ENCODE data around the gene METTL3.
"Not testable (repeated sequence)": the region's sequence is repeated elsewhere in the genome, so short reads cannot be mapped to it uniquely, and the experiment has no call there.

The METTL3 gene
- total RNA-seq = 14.5 to 51.7 (median 39.0) reads per million in 18 experiments

DNA sequence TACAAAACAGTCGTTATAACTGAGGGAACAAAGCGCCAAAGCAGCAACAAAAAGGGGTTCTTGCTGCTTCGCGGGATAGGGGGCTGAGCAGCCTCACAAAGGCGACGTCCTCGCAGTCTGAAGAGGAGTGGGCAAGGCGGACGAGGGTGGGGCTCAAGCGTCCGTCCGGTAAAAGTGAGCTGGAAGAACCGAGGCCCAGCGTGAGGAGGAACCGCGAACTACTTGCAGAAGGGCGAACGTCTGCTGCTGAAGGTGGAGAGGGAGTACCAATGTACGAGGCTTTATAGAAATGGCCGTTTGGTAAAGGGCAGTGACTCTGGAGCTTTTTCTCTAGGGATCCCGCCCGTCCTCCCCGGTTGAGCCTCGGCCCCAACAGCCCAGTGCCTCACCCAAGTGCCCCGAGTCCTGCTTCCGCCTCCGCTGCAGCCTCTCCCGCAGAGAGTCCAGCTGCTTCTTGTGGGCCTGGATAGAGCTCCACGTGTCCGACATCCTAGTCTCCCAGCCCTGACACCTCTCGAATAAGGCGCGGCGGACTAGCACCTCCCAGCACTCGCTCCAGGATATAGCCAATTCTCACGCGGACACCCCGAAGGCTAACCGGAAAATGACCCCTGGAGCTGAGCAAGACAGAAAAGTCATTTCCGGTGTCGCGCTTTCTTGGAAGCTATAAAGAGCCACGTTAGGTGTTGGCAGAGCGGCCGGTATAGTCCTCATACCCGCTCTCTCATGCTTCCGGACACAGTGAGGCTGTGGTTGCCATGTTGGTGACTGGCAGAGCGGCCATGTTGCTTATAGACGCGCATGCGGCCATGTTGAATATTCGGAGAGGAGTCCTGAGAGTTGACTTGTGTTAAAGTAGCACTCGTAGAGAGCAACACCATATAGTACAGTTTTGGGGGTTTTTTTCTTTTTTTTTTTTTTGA is at the start of gene METTL3:
TSS of gene METTL3 (minus strand) at position 606 of the 923 bp plus-strand sequence. CDS start at position 489, 117 bp downstream.
- DNase-seq = peak; percentile 99

DNA sequence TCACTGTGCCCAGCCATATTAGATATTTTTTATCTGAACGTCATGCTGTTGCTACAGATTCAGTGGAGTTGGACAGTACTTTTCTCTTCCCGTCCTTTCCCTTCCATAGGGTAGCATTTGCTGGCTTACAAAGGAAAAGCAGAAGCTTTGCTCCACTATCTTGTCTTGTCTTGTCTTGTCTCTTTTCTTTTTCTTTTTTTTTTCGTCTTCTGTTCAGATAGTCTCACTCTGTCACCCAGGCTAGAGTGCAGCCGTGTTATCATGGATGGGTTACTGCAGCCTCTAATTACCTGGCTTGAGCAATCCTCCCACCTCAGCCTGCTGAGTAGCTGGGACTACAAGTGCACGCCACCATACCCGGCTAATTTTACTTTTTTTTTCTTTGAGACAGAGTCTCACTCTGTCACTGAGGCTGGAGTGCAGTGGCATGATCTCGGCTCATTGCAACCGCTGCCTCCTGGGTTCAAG is 47.6 kb upstream of the METTL3 start:
- no peak for DNase-seq

DNA sequence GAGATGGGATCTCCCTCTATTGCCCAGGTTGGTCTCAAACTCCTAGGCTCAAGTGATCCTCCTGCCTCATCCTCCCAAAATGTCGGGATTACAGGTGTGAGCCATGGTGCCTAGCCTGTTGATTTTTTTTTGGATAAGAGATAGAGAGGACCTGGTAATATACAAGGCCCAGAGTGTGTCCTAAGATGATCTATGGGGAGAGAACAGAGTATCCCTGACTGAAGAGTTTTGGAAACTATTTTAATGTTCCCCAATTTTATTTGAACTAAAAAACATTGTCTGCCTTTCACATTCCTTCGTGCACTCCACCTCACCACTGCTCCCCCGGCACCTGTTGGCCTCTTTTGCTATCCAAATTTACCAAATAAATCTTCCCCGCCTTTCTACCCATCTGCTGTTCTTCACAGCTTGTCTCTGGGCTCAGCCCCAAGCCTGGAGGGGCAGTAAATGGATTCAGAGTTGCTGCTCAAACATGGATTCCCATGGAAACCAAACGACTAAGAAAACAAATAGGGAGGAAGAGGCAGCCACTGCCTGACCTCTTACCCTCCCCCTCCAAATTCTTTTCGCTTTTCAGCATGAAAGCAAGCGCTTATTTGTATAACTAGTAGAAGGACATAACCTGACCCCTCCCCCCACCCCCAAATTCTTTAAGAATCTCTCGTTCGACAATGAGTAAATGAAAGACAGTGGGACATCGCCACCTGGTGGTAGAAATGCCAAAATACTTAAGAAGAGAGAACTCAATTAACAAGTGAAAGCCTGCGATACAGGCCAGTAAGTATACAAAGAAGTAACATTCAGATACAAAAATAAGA is 46.2 kb upstream of the METTL3 start:
- DNase-seq = peak; percentile 79 to 81

DNA sequence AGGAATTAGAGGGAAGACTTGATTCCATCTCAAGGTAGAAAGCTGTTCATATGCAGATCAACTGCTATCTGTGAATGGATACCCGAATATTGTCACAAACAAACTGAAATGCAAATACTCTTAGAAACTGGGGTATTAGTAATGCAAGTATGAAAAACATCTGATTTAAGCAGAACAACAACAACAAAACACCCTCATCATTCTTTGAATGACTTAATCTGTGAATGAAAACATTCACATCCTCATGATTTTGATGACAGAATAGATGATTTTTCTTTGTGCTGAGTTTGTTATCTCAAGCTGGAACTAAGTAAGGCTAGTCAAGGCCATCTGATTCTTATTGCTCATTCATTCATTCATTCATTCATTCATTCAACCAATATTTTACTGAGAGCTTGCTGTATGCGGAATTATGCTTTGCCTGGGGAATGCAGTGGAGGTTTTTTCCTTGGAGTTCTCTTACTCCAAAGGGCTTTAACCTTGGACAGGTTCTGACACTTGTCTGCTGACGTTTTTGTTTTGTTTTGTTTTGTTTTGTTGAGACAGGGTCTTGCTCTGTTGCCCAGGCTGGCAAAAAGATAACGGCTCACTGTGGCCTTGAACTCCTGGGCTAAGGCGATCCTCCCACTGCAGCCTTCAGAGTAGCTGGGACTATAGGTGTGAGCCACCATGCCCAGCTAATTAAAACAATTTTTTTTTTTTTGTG is 45.4 kb upstream of the METTL3 start:
- no peak for DNase-seq

DNA sequence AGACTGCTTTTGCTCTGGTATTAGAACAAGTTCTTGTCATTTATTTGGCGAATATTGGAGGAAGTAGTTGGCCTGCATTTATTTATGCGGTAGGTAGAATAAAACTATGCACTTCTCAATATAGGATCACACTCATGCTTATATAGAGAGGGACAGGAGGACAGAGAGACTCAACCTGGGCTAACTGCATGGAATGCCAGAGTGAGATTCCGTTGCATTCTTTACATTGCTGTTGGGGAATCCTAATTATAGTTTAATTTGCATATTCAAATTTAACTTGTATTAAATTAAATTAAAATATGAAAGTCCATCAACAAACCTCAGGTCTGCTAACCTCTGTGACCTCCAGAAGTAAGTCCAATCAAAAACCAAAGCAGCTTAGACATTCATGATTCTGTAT is 42.1 kb upstream of the METTL3 start:
- no peak for DNase-seq

DNA sequence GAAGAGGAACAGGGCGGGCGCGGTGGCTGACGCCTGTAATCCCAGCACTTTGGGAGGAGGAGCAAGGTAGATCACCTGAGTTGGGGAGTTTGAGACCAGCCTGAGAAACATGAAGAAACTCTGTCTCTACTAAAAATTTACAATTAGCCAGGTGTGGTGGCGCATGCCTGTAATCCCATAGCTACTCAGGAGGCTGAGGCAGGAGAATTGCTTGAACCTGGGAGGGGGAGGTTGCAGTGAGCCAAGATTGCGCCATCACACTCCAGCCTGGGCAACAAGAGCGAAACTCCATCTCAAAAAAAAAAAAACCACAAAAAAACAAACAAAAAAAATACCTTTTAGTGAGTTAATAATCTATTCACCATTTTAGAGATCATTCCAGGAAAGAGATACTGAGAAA is 33.4 kb upstream of the METTL3 start:
- not testable (repeated sequence) for DNase-seq

DNA sequence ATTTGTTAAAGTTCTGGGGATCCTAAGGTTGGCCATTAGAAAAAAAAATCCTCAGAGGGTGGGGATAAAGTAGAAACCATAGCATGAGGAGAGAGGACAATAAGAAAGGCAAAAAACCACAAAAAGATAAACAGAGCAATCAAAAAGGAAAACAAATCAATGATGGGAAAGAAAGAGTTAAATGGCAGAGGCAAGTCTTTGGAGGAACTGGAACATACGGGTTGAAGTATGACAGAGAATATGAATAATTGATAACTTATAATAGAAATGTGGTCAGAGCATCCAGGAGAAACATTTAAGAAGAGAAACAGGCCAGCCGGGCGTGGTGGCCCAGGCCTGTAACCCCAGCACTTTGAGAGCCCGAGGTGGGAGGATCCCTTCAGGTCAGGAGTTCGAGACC is 32.8 kb upstream of the METTL3 start:
- DNase-seq = no peak

DNA sequence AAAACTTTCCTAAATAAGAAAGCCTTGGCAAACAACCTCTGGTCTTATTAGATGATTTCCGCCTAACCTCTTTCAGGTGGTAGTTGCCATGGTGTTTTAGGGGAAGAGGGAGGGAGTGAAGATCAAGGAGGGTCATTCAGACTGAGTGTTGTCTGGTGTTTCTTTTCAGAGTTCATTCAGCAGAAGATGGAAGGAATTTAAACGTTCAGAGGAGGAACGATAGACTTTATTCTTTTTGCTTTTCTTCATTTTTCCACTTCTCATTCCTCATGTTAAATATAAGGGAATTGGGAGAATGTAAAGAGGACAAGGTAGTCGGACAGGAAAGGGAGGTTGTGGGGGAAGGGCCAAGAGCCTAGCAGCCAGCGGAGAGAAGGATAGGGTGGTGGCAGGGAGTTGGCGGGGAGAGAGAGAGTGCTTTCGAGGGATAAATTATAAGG is 32.4 kb upstream of the METTL3 start:
- no peak for DNase-seq

DNA sequence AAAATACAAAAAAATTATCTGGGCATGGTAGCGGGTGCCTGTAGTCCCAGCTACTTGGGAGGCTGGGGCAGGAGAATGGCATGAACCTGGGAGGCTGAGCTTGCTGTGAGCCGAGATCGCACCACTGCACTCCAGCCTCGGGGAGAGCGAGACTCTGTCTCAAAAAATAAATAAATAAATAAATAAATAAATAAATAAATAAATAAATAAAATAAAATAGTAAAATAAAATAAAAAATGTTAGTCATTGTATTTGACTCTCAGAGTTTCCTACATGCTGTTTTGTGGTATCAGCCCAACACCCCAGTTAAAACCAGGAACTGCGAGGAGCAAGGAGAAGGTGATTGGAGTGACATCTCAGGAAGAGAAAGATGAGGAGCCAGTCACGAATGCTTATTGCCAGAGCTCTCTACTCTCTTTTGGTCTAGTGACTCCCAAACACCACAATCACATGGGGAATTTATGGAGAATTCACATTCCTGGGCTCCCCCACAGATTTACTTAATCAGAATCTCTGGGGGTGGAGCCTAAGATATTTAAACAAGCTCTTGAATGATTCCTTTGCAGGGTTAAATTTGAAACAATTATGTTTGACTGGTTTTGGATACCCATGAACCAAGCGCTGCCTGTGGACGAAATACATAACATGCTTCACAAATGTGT is 30.4 kb upstream of the METTL3 start:
- no peak for DNase-seq

DNA sequence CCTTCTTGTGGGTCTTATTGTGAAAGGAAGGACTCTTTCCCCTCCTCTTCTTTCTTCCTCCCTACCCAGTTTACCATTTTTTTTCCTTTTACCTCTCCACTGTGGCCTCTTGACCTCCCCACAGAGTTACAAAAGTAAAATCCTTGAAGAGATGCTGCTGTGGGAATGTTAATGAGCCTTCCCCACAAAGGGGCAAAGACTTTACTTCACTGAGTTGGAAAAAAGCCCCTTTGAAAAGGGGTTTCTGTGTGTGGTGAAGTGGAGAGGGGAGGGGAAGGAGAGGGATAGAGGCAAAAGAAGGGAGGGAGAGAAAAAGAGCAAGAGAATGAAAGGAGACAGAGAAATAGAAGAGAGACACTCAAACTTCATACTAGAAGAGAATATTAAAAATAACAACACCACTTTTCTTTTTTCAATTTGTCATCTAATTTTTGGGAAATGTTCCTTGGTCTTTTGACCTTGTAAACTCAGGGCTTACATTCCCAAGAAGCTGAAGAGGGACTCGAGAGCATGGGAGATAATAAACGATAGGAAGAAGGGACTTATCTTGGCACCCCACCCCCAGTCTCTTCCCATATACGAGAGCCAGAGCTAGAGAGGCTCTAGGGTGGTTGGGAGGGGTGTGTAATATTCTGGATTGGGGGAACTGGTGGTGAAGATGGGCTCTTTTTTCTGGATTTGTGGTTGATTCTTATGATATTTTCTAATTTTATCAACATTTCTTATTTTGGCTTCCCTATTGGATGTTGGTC is 28.2 kb upstream of the METTL3 start:
- DNase-seq = no peak

DNA sequence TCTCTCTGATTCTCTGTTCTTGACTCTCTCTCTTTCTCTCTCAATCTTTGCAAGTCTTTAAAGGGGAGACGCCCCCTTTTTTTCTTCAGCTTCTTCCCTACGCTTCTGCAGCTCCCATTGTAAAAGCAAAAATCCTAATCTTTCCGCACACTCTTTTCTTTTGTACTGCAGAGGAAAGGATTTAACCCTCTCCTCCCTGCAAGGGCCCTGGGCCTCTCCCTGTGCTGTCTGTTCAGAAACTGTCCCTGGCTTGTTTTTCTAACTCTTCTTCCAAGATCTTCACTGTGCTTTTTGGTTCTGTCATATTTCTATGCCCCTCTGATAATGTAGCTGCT is 25.9 kb upstream of the METTL3 start:
- no peak for DNase-seq

DNA sequence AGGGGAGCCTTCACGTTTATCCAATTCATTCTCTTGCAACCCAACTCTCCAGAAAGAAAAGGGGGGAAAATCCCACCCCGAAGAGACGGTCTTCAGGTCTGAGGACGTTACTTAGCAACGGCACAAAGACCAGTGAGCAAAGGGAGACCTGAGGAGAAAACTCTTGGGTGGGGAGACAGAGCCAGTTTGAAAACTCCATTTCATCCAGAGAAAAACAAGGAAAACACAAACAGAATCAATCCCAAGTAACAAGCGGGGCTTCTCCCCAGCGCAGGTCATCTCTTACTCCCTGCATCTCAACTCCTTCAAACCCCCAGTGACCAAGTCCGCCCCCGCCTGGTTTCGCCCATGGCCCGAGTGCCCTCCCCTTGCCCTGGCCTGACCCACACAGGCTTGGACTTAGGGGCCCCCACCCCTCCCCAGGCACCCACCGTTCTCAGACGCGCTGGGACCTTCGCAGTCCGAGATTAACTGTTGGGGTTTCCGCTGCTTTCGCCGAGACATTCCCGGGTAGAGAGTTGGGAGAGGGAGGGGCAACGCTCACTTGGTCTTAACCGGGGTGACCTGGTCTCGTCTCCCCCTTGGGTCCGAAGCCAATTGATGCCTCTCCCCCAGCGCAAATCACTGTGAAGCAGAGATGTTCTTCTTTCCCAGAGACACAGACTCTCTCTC is 25.4 kb upstream of the METTL3 start:
- no peak for DNase-seq

DNA sequence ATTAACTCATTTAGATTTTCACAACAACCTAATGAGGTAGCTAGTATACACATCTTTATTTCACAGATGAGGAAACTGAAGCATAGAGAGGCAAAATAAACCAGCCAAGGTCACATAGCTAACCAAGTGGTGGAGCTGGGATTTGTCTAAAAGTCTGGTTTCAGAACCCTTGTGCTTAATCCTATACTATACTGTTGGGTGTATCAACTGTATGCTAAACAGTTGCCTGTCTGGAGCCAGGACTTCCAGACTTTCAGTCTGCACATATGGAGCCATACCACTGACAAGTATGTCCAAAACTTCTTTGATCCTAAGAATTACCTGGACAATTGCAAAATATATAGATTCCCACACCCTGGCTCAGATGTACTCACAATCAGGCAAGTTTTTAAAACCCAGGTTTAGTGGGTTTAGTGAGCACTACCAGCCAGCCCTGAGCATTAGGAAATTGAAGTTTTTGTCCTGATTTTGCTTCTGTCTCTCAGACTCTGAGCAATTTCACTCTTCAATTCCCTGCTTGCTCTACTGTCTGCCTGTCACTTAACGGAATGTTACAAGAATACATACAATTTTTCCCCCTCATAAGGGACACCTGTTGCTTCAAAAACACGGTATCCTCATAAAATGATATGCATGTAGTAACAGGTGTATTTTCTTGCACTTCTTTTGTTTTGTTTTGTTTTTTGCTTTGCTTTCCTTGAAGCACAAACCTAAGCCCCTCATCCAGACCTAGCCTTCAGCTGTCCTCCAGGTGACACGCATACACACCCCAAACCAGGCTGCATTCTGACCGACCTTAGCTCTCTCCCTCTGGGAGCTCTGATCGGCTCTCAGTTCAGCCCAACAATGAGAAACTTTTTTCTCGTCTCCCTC is 24.6 kb upstream of the METTL3 start:
- DNase-seq = no peak

DNA sequence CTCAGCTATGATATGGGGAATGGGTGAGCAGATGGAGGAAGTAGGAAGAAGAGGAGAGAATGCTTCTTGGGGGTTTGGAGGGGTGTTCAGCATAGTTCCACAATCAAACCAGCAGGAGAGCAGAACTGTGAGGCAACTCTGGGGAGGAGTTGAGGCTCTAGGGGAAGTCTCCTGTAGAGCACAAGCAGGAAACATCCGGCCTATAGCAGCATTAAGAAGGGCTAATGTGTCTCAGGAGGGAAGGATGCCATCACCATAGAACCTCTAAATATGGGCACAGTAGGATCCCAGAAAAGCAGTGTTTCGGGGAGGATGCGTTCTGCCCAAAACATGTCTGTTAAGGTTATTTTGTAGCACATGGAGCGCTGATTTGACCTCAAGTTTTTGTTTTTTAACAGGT is 23.4 kb upstream of the METTL3 start:
- DNase-seq = peak in 1 of 2 donors; percentile 5

DNA sequence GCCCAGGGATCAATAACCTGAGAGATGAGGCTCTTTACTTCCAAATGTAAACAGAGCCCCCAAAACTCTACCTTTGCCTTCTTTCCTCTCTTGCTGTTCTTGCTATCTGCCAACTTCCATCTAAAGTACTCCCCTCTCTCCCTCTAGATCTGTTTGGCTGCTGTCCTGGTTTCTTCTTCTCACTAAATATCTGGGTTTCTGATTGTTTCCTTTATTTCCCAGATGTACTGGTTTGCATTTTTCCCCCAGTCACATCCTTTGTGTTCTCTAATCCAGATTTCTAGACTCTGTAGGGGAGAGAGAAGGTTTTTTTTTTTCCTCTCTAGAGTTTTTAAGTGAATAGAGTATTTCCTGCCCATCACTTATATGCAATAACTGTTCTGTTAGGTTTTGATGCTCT is 22.2 kb upstream of the METTL3 start:
- no peak for DNase-seq

DNA sequence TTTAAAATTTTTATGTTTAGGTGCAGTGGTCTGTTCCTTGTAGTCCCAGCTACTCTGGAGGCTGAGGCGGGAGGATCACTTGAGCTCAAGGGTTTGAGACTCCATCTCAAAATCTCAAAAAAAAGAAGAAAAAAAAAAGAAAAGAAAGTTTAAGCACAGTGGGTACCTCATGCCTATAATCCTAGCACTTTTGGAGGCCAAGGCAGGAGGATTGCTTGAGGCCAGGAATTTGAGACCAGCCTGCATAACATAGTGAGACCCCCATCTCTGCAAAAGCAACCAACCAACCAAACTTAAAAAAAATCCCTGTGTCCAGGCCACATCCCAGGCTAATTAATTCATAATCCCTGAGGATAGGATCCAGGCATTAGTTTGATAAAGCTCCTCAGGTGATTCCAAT is 18.4 kb upstream of the METTL3 start:
- no peak for DNase-seq

DNA sequence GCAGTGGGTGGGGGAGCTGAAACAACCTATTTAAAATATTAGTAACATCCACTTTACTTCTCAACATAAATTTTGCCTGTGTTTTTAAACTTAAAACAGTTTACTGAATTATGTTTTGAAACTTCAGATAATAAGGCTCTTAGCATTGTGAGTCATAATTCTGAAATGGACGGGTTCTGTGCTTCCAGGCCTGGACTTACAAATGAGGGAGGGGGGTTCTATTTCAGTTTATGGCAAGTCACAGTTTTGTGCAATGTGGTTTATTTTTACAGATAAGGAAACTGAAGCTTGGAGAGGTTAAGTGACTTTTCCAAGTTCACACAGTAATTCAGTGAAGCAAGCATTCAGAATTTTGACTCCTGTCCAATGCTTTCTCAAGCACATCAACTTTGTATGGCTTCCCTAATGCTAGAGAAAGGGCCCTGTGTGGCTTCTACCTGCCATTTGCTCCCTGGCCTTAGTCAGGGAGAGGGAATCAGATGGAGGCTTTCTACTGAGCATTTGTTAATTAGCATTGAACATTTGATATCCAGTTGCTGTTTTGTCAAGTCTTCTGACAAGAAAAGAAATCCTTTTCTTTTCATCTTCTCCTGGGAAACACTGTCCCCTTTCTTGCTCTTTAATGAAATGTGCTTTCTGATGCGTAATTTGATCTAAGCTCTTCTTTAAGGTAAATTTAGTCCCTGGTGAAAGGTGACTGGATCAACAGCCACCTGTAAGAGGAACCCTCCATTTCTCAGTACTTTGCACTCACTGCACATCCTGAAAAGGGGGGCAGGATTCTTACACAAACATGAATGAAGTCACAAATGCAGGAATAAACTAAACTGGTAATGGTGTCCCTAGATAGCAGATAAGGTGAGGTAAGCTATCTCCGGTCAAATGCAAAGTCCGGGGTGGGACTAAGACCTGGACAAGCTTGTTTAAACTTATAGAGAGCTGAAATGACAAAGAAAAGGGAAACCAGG is 17.5 kb upstream of the METTL3 start:
- no peak for DNase-seq

DNA sequence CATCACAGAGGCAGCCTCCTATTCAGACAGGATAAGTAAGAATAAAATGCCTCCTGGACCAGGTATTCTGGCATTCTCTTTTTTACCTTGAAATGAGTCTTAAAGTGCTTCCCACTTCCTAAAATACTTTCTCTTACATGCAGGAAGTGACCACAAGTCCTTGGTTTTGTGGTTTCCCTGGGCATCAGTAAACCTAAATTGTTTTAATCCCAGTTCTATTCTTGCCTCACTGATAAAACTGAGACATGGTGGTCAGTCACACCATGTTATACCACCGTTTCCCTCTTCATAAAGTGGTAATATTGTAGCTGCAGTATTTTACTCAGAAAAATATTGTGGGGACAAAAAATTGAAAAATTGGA is 16.2 kb upstream of the METTL3 start:
- no peak for DNase-seq
